Vagina (tissue), 2 donors: ENCODE data around the gene LTC4S.
A peak's percentile ranks its signal among the peaks of the same experiment; 100 is the strongest.

Experiments
- CTCF ChIP-seq, 3 experiments: fragments of 450-650 bp in 2 of 3; fragments of 200-600 bp in 1 of 3; sonication (generic) in 1 of 3; IDR thresholded peaks; one replicate each; pipeline ENCODE4 v1.5.1; 2017 to 2019; ENCODE audit warnings: antibody characterized with exemption in 3 of 3, mild to moderate bottlenecking in 2 of 3, moderate library complexity in 2 of 3
- POLR2A ChIP-seq, 2 donors: fragments of 450-650 bp; IDR thresholded peaks; one replicate each; pipeline ENCODE4 v1.6.1; 2017; ENCODE audit warnings: antibody characterized with exemption in 2 of 2, mild to moderate bottlenecking in 2 of 2, moderate library complexity in 2 of 2
- POLR2AphosphoS5 ChIP-seq, 2 donors: sonication (generic); formaldehyde crosslinking; IDR thresholded peaks; one replicate each; pipeline ENCODE4 v1.9.0; 2017; ENCODE audit warnings: antibody characterized with exemption in 2 of 2, mild to moderate bottlenecking in 2 of 2, low read depth in 1 of 2; ENCODE audit not compliant: insufficient read depth in 1 of 2

DNA sequence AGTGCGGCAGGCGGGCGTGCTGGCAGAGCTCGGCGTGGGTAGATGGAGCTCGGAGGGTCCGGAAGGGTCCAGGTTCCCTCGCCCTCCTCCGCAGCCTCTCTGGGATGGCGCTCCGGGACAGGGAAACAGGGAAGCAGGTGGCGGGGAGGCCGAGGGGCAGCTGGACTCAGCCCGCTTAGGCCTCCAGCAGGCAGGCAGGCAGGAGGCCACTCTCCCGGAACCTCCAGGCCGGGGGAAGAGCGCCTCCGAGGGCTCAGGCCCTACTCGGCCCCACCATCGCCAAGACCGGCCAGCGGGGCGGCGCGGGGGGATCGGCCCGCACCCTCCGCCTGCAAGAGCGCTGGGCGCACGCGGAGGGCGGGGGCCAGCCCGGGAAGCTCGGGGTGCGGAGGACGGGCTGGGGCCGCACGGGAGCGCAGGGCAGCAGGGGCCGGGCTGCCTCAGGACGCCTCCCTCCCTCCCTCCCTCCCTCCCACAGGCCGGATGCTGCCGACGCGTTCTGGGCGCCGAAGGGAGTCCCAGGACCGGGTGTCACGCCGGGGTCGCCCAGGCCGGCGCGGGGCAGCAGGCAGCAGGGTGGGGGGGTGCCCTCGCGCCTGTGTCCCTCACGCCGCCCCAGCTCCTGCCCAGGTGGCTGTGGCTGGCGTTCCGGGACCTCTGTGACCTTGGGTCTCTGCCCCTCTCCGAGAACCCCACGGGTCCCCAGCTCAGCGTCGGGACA, 11.9 kb downstream of the LTC4S start:
- no peak for TF ChIP-seq CTCF (IDR thresholded peaks at IDR 0.05)
- peak in 1 of 2 donors; percentile 25 for TF ChIP-seq POLR2AphosphoS5 (IDR thresholded peaks at IDR 0.05; ENCODE audit: insufficient read depth in 1 of 2, low read depth in 1 of 2)
- TF ChIP-seq POLR2A (IDR thresholded peaks at IDR 0.05), result no peak
